Measurements from ENCODE around the gene SENP5.

GRCh38 chr3:196918968-196919367, 51.2 kb downstream of the SENP5 start:
- no peak for TF ChIP-seq CTCF (IDR thresholded peaks at IDR 0.05; ENCODE audit: poor library complexity)
- no peak for TF ChIP-seq EZH2 (IDR thresholded peaks at IDR 0.05; ENCODE audit: borderline replicate concordance)
